ENCODE results near the gene CNTNAP2.

CNTNAP2 gene

DNA sequence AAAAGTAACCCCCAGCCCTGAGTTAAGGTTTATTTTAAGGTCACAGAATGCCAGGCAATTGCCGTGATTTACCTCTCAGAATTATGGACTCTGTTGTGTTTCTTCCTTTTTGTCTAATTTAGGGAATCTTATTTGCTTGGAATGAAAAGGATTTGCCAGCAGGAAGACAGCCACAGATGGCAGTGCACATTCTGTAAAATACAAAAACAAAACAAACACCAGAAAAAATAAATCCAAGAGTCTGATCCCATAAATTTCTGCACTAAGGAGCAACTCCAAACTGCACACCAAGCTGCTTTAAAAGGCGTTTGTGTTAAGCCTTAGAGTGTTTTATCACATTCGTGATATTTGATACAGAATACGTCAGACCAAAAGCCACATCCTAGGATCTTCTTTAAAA, 2275.0 kb downstream of the CNTNAP2 start:
- FAIRE-seq (no peak), DNase-seq (ENCODE audit: insufficient read length, low spot score) (no peak)
- TF ChIP-seq TAF1 (IDR thresholded peaks at IDR 0.05; ENCODE audit: low read depth, low read length) (no peak), POU2F2 (IDR thresholded peaks at IDR 0.05; ENCODE audit: low read depth, low read length) (no peak), SPI1 (IDR thresholded peaks at IDR 0.05; ENCODE audit: low read depth, low read length) (no peak), PAX5 (IDR thresholded peaks at IDR 0.05; ENCODE audit: insufficient read depth, low read length, severe bottlenecking) (no peak), POLR2A (IDR thresholded peaks at IDR 0.05; ENCODE audit: low read depth, low read length) (no peak), POLR2AphosphoS5 (IDR thresholded peaks at IDR 0.05; ENCODE audit: low read depth, low read length) (no peak)

DNA sequence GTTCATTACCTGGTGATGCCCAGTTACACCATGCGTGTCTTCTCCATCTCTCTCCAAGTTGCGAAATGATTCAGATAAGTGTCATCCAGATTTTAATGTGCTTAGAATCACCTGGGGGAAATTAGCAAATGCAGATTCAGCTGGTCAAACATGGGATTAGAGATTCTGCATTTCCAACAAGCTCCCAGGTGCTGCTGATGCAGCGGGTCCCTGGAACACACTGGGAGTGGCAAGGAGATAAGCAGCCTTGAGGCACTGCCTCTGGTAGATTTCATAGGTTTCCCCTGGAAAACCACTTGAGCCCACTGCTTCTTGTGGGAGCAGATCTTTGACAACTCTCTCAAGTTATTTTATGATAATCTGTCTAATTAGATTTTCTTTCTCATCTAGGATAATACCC, 2278.0 kb downstream of the CNTNAP2 start:
- DNase-seq (ENCODE audit: insufficient read length, low spot score), result no peak
- TF ChIP-seq POU2F2 (IDR thresholded peaks at IDR 0.05; ENCODE audit: low read depth, low read length), result no peak
- FAIRE-seq, result no peak

DNA sequence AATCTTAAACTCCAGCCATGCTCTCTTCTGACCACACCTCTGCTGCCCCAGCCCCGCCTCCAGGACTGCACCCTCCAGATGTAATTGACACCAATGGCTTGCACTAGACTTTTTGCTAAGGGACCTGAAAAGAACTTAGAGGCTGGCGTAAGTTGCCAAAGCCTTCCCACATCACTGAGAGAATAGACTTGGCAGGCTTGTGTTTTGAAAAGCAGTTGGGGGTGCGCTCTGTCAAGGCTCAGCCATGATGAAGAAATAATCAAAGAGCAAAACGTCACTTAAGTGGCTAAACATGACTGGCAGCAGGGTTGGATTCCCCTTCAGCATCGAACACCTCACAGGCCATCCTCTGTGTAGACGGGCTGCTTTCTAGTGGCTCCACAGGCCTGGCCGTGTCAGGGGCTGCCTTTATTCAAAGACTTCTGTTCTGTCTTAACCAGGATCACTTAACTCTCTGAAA, 2278.8 kb downstream of the CNTNAP2 start:
- FAIRE-seq, result no peak
- TF ChIP-seq SPI1 (IDR thresholded peaks at IDR 0.05; ENCODE audit: low read depth, low read length) (no peak), POLR2A (IDR thresholded peaks at IDR 0.05; ENCODE audit: low read depth, low read length) (no peak), TAF1 (IDR thresholded peaks at IDR 0.05; ENCODE audit: low read depth, low read length) (no peak)
- no peak for DNase-seq (ENCODE audit: insufficient read length, low spot score)

DNA sequence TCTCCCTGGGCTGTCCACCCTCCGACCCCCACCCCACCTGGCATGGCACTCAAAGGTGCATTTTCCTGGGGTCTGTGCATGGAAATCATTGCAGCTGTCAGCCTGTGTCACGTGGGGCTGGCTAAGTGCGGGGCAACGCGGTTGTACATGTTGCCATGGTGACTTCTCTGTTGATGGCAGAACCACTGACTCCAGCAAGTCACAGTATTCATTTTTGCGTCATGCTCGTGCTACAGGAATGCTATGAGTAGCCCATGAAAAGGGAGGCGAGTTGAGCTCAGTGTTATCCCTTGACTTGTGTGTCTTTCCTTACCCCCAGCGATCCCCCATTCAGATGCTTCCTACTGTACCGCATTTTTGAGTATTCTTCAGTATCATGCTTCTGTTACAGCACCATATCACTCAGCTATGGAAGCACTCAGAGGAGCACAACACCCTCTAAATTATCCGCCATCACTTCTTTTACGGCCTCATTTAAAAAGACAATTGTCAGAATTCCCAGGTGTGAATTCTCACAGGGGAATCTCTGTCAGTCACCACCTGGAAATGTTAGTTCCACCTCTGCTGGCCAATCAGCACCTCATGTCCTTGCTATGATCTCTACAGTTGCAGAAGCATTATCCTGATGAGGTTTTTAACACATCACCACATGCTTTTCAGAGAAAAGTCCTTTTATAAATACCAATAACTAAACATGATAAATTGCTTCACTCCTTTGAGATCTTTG, 2279.6 kb downstream of the CNTNAP2 start:
- no peak for TF ChIP-seq POLR2AphosphoS5 (IDR thresholded peaks at IDR 0.05; ENCODE audit: low read depth, low read length)
- TF ChIP-seq POLR2A (IDR thresholded peaks at IDR 0.05; ENCODE audit: low read depth, low read length), result no peak
- TF ChIP-seq SPI1 (IDR thresholded peaks at IDR 0.05; ENCODE audit: low read depth, low read length), result no peak
- TF ChIP-seq PAX5 (IDR thresholded peaks at IDR 0.05; ENCODE audit: insufficient read depth, low read length, severe bottlenecking), result no peak
- no peak for TF ChIP-seq POU2F2 (IDR thresholded peaks at IDR 0.05; ENCODE audit: low read depth, low read length)
- TF ChIP-seq TAF1 (IDR thresholded peaks at IDR 0.05; ENCODE audit: low read depth, low read length), result no peak
- FAIRE-seq, result no peak
- DNase-seq (ENCODE audit: insufficient read length, low spot score), result no peak

DNA sequence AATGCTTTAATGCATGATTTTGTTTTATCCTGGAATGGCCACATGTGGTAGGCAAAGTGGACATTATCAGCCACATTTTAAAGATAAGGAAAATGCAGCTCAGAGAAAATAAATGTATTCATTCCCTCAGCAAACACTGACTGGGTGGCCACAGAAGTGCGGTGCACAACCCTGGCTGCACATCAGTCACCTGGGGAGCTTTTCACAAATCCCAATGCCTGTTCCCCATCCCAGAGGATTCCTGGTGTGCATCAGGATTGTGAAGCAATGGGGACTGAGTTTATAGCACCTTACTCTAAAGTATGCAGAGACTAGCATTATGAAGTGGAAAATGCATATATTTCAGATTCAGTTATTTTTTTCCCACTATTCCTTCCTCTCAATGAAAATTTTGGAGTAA, 2280.5 kb downstream of the CNTNAP2 start:
- TF ChIP-seq SPI1 (IDR thresholded peaks at IDR 0.05; ENCODE audit: low read depth, low read length), result no peak
- no peak for TF ChIP-seq POU2F2 (IDR thresholded peaks at IDR 0.05; ENCODE audit: low read depth, low read length)
- no peak for TF ChIP-seq TAF1 (IDR thresholded peaks at IDR 0.05; ENCODE audit: low read depth, low read length)
- TF ChIP-seq POLR2AphosphoS5 (IDR thresholded peaks at IDR 0.05; ENCODE audit: low read depth, low read length), result no peak
- no peak for TF ChIP-seq PAX5 (IDR thresholded peaks at IDR 0.05; ENCODE audit: insufficient read depth, low read length, severe bottlenecking)
- no peak for DNase-seq (ENCODE audit: insufficient read length, low spot score)
- no peak for FAIRE-seq

DNA sequence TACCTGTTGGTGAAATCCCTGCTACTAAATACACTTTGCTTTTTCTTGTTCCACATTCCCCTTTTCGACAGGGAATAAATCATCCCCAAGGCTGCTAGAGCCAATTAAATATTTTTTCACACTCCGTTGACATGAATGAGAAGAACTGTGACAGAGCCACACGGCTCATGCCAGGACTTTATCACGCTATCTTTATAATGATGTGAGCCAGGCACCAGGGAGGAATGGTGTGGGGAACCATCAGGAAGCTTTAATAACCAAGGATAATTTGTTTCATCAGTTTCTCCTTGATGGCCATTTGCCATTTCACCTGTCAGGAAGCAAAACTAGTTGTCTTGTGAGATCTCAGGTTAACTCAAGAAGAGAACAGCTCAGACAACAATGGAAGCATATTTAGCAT, 2280.9 kb downstream of the CNTNAP2 start:
- DNase-seq (ENCODE audit: insufficient read length, low spot score), result no peak
- FAIRE-seq, result no peak
- no peak for TF ChIP-seq SPI1 (IDR thresholded peaks at IDR 0.05; ENCODE audit: low read depth, low read length)
- TF ChIP-seq POLR2AphosphoS5 (IDR thresholded peaks at IDR 0.05; ENCODE audit: low read depth, low read length), result no peak
- no peak for TF ChIP-seq TAF1 (IDR thresholded peaks at IDR 0.05; ENCODE audit: low read depth, low read length)
- TF ChIP-seq POLR2A (IDR thresholded peaks at IDR 0.05; ENCODE audit: low read depth, low read length), result no peak
- TF ChIP-seq POU2F2 (IDR thresholded peaks at IDR 0.05; ENCODE audit: low read depth, low read length), result no peak
- no peak for TF ChIP-seq PAX5 (IDR thresholded peaks at IDR 0.05; ENCODE audit: insufficient read depth, low read length, severe bottlenecking)

DNA sequence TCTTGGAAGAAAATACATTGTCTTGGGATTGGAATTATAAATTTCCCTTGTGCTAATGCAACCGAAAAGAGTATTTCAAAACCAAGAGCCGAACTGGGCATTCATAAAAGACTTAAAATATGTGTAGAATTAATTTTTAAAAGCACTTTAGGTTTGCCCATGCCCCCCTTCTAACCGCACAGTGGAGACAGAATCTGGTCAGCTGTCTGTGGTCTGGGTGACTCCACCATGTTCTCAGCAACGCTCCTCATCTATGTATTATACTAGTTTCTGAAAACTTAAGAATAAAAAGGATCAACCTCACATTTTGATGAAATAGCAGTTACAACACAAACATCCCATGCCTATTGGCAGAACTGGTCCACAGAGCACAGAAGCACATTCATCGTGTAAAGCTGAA, 2281.4 kb downstream of the CNTNAP2 start:
- DNase-seq (ENCODE audit: insufficient read length, low spot score) (no peak), FAIRE-seq (no peak)
- TF ChIP-seq POLR2A (IDR thresholded peaks at IDR 0.05; ENCODE audit: low read depth, low read length) (no peak), POU2F2 (IDR thresholded peaks at IDR 0.05; ENCODE audit: low read depth, low read length) (no peak)

DNA sequence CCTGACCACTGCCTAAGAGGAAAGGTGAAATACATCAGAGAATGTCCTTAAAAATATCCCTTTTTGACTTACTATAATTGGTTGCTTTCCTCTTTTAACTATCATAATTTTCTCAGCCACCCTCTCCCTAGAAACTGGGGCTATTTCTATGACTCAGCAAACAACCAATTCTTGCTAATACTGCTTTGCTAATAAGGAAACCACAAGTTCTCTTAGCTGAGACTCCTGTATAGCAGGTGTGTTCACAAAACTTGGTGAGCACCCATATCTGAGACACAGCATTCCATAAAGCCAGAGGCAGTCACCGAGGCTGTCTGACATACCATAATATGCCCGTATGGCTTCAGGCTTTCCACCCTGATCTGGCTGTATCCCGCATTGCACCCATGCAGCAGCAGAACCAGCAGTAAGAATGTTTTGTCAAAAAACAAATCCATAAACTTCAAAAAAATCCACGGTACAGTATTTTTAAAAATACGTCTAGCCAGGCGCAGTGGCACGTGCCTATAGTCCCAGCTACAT, 2282.3 kb downstream of the CNTNAP2 start:
- FAIRE-seq, result no peak
- no peak for DNase-seq (ENCODE audit: insufficient read length, low spot score)
- TF ChIP-seq TAF1 (IDR thresholded peaks at IDR 0.05; ENCODE audit: low read depth, low read length) (no peak), SPI1 (IDR thresholded peaks at IDR 0.05; ENCODE audit: low read depth, low read length) (no peak), PAX5 (IDR thresholded peaks at IDR 0.05; ENCODE audit: insufficient read depth, low read length, severe bottlenecking) (no peak), POU2F2 (IDR thresholded peaks at IDR 0.05; ENCODE audit: low read depth, low read length) (no peak), POLR2AphosphoS5 (IDR thresholded peaks at IDR 0.05; ENCODE audit: low read depth, low read length) (no peak), POLR2A (IDR thresholded peaks at IDR 0.05; ENCODE audit: low read depth, low read length) (no peak)

DNA sequence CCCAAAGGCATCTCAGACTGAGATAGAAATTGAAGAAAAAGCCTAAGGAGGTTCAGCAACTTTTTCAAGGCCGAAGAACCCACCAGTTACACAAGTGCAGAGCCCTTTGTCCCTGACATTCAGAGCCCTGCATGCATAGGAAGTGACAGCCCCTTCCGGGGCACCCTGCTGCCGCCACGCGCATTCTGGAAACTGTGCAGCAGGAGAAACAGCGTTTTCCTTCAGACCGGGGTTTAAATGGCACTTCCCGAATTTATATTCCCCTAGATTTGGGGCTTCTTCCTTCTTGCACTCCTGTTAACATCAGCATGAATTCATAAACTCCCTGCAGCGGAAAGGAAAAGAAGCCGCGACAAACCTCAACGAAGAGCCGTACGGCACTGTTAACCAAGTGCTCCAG, 2283.5 kb downstream of the CNTNAP2 start:
- TF ChIP-seq POU2F2 (IDR thresholded peaks at IDR 0.05; ENCODE audit: low read depth, low read length), result no peak
- no peak for TF ChIP-seq PAX5 (IDR thresholded peaks at IDR 0.05; ENCODE audit: insufficient read depth, low read length, severe bottlenecking)
- no peak for TF ChIP-seq TAF1 (IDR thresholded peaks at IDR 0.05; ENCODE audit: low read depth, low read length)
- no peak for TF ChIP-seq POLR2AphosphoS5 (IDR thresholded peaks at IDR 0.05; ENCODE audit: low read depth, low read length)
- no peak for TF ChIP-seq SPI1 (IDR thresholded peaks at IDR 0.05; ENCODE audit: low read depth, low read length)
- no peak for TF ChIP-seq POLR2A (IDR thresholded peaks at IDR 0.05; ENCODE audit: low read depth, low read length)

DNA sequence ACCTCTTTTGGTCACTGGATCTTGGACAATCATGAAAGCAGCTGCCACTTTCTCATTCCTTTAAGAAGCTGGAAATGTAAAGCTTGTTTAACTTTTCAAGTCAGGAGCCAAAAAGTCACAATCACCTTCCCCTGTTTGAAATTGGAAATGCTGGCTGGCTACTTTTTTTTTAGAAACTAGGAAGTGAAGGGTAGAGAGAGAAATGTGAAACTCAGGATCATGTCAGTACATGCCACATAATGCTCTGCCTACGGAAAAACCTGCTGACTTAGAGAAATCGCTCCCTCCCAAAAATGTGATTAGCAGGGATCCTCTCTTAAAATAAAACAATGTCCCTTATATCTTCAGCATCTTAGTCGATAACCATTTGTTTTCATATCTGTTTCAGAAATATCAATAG, 2285.6 kb downstream of the CNTNAP2 start:
- DNase-seq (ENCODE audit: insufficient read length, low spot score) (no peak), FAIRE-seq (no peak)
- TF ChIP-seq TAF1 (IDR thresholded peaks at IDR 0.05; ENCODE audit: low read depth, low read length) (no peak), PAX5 (IDR thresholded peaks at IDR 0.05; ENCODE audit: insufficient read depth, low read length, severe bottlenecking) (no peak), SPI1 (IDR thresholded peaks at IDR 0.05; ENCODE audit: low read depth, low read length) (no peak), POLR2A (IDR thresholded peaks at IDR 0.05; ENCODE audit: low read depth, low read length) (no peak), POLR2AphosphoS5 (IDR thresholded peaks at IDR 0.05; ENCODE audit: low read depth, low read length) (no peak), POU2F2 (IDR thresholded peaks at IDR 0.05; ENCODE audit: low read depth, low read length) (no peak)

More for the DNA sequence above, 2283.5 kb downstream of the CNTNAP2 start:
- DNase-seq (ENCODE audit: insufficient read length, low spot score) (no peak), FAIRE-seq (no peak)
